Neural cell (in vitro differentiated cells): ENCODE data around the gene RNASE7. TPM values are rescaled to one million over a fixed set of nuclear protein-coding genes. Genes with fewer than 3 reads are reported as not detected.

Experiments
- H2AFZ ChIP-seq: fragments of 200-600, 300-800 bp; sonication (generic), shearing (Covaris generic); 2 replicates; pipeline ENCODE4 v1.6.0; 2014; ENCODE audit warnings: low read depth, mild to moderate bottlenecking, antibody characterized with exemption, low read length, moderate library complexity
- H3F3A ChIP-seq: fragments of 200-600 bp; shearing (Covaris generic); 2 replicates; pipeline ENCODE4 v1.6.1; 2016; ENCODE audit warnings: mild to moderate bottlenecking, moderate library complexity, mixed read lengths, antibody characterized with exemption, low read length; ENCODE audit not compliant: insufficient read depth, poor library complexity, severe bottlenecking
- H3K27ac ChIP-seq: fragments of 200-600, 300-800 bp; sonication (generic), shearing (Covaris generic); 2 replicates; pipeline ENCODE4 v1.5.1; 2014; ENCODE audit warnings: mild to moderate bottlenecking, low read length, moderate library complexity
- H3K27me3 ChIP-seq: fragments of 300-800, 200-600 bp; sonication (generic), shearing (Covaris generic); 2 replicates; pipeline ENCODE4 v1.6.0; 2014; ENCODE audit warnings: mild to moderate bottlenecking, low read depth, low read length, moderate library complexity; ENCODE audit not compliant: insufficient read depth
- H3K36me3 ChIP-seq: fragments of 300-800, 200-600 bp; sonication (generic), shearing (Covaris generic); 2 replicates; pipeline ENCODE4 v1.5.1; 2014; ENCODE audit warnings: mild to moderate bottlenecking, antibody characterized with exemption, low read length, moderate library complexity; ENCODE audit not compliant: insufficient read depth
- H3K4me2 ChIP-seq: fragments of 300-800, 200-600 bp; sonication (generic), shearing (Covaris generic); 2 replicates; pipeline ENCODE4 v1.6.0; 2014; ENCODE audit warnings: mild to moderate bottlenecking, low read length
- H3K4me3 ChIP-seq: fragments of 300-800, 200-600 bp; sonication (generic), shearing (Covaris generic); 2 replicates; pipeline ENCODE4 v1.5.1; 2014; ENCODE audit warnings: mild to moderate bottlenecking, low read length, moderate library complexity
- H3K79me2 ChIP-seq: fragments of 200-600 bp; shearing (Covaris generic); replicated peaks from 2 replicates; pipeline ENCODE4 v1.6.0; 2014; ENCODE audit warnings: mild to moderate bottlenecking, low read length, moderate library complexity; ENCODE audit not compliant: insufficient read depth
- H3K9ac ChIP-seq: fragments of 300-800, 200-600 bp; sonication (generic), shearing (Covaris generic); 2 replicates; pipeline ENCODE4 v1.6.1; 2016; ENCODE audit warnings: mild to moderate bottlenecking, low read length, mixed read lengths
- H3K9me2 ChIP-seq: fragments of 200-600 bp; shearing (Covaris generic); 2 replicates; pipeline ENCODE4 v1.6.1; 2016; ENCODE audit warnings: mild to moderate bottlenecking, low read length, mixed read lengths; ENCODE audit not compliant: insufficient read depth
- H3K9me3 ChIP-seq: fragments of 200-600, 300-800 bp; sonication (generic), shearing (Covaris generic); 2 replicates; pipeline ENCODE4 v1.6.1; 2016; ENCODE audit warnings: mild to moderate bottlenecking, mixed run types, low read length, moderate library complexity, mixed read lengths
- H4K20me1 ChIP-seq: fragments of 200-600 bp; shearing (Covaris generic); 2 replicates; pipeline ENCODE4 v1.6.1; 2016; ENCODE audit warnings: mild to moderate bottlenecking, mixed run types; ENCODE audit not compliant: insufficient read depth
- EP300 ChIP-seq: fragments of 450-650 bp; conservative IDR thresholded peaks from 2 replicates; pipeline ENCODE4 v1.6.1; 2014; ENCODE audit warnings: antibody characterized with exemption, mild to moderate bottlenecking, moderate library complexity; ENCODE audit not compliant: poor library complexity, severe bottlenecking
- EZH2 ChIP-seq: fragments of 200-600, 300-800 bp; shearing (Covaris generic), sonication (generic); IDR thresholded peaks from 2 replicates; pipeline ENCODE4 v1.6.1; 2014; ENCODE audit warnings: antibody characterized with exemption, low read length, borderline replicate concordance, mild to moderate bottlenecking; ENCODE audit not compliant: insufficient read depth, poor library complexity, severe bottlenecking
- MXI1 ChIP-seq: fragments of 450-650 bp; conservative IDR thresholded peaks from 2 replicates; pipeline ENCODE4 v1.6.1; 2014; ENCODE audit warnings: antibody characterized with exemption, mild to moderate bottlenecking; ENCODE audit not compliant: poor library complexity, severe bottlenecking
- POLR2AphosphoS5 ChIP-seq: IDR thresholded peaks from 2 replicates; pipeline ENCODE4 v1.6.1; 2012
- RAD21 ChIP-seq: fragments of 450-650 bp; conservative IDR thresholded peaks from 2 replicates; pipeline ENCODE4 v1.6.1; 2014; ENCODE audit warnings: antibody characterized with exemption, mild to moderate bottlenecking, moderate library complexity
- REST ChIP-seq: IDR thresholded peaks from 2 replicates; pipeline ENCODE4 v1.6.1; 2012; ENCODE audit warnings: borderline replicate concordance
- SMC3 ChIP-seq: fragments of 450-650 bp; conservative IDR thresholded peaks from 2 replicates; pipeline ENCODE4 v1.6.1; 2014; ENCODE audit warnings: antibody characterized with exemption, mild to moderate bottlenecking, moderate library complexity; ENCODE audit not compliant: poor library complexity
- TAF1 ChIP-seq: IDR thresholded peaks from 2 replicates; pipeline ENCODE4 v1.6.1; 2012; ENCODE audit warnings: low read depth
- polyA plus RNA-seq: library from polyadenylated mRNA; depleted of rRNA; stranded (reverse); fragments of >200 nt; gene quantifications from 2 replicates; pipeline ENCODE4 v1.2.3, GENCODE V29; 2014
- TF ChIP-seq, protein P1 (sequence below): fragments of 450-650 bp; IDR thresholded peaks from 2 replicates; pipeline ENCODE4 v1.5.1; 2014; ENCODE audit warnings: antibody characterized with exemption, mild to moderate bottlenecking, moderate library complexity; ENCODE audit not compliant: poor library complexity, severe bottlenecking

Gene RNASE7
- polyA plus RNA-seq, 1 donor from 2014 or later: not detected

DNA sequence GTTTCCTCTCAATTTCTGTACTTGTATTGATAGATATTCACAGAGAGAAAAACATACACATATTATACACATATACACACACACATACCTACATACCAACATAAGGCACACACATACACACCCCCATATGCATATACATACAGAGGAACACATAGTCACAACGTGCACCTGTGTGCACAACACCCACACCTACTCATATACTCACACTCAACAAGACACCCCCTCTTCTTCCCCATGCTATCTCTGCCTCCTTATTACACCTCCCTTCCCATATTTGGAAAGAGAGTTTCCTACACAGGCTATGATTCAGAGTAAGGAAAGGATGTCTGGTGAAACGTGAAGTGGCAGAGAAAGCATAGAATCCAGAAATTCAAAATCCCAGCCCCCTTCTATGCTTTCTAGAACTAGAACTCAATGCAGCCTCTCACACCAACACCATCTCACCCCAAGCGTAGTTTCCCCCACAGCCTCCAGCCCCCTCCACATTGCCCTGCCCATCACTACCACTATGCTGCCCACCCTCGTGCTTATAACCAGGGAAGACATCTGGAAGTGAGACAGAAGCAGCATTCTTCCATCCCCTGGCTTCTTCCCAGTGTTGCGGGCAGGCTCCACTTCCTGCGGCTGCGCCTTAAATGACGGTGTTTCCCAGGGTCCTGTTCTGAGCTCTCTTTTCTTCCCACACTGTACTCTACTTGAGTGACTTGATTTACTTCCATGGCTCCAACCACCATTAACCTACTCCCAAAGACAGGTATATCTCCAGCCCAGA is 17.9 kb downstream of the RNASE7 start:
- Histone ChIP-seq H3K36me3 (no peaks in the 10 kb centered on the region), H3F3A (no peaks in the 10 kb centered on the region), H3K4me2 (no peak overlapping the region), H3K9ac (no peak overlapping the region), H3K9me3 (no peaks in the 10 kb centered on the region), H3K79me2 (no peaks in the 10 kb centered on the region), H2AFZ (no peak overlapping the region), H4K20me1 (no peaks in the 10 kb centered on the region), H3K27me3 (no peaks in the 10 kb centered on the region), H3K9me2 (no peaks in the 10 kb centered on the region), H3K4me3 (no peak overlapping the region), H3K27ac (no peak overlapping the region)
- no peak for TF ChIP-seq POLR2AphosphoS5
- TF ChIP-seq, protein P1, sequence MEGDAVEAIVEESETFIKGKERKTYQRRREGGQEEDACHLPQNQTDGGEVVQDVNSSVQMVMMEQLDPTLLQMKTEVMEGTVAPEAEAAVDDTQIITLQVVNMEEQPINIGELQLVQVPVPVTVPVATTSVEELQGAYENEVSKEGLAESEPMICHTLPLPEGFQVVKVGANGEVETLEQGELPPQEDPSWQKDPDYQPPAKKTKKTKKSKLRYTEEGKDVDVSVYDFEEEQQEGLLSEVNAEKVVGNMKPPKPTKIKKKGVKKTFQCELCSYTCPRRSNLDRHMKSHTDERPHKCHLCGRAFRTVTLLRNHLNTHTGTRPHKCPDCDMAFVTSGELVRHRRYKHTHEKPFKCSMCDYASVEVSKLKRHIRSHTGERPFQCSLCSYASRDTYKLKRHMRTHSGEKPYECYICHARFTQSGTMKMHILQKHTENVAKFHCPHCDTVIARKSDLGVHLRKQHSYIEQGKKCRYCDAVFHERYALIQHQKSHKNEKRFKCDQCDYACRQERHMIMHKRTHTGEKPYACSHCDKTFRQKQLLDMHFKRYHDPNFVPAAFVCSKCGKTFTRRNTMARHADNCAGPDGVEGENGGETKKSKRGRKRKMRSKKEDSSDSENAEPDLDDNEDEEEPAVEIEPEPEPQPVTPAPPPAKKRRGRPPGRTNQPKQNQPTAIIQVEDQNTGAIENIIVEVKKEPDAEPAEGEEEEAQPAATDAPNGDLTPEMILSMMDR: no peak
- TF ChIP-seq EZH2: no peak
- TF ChIP-seq EP300: no peak
- no peak for TF ChIP-seq REST
- TF ChIP-seq MXI1: no peak
- TF ChIP-seq SMC3: no peak
- no peak for TF ChIP-seq TAF1
- no peak for TF ChIP-seq RAD21

DNA sequence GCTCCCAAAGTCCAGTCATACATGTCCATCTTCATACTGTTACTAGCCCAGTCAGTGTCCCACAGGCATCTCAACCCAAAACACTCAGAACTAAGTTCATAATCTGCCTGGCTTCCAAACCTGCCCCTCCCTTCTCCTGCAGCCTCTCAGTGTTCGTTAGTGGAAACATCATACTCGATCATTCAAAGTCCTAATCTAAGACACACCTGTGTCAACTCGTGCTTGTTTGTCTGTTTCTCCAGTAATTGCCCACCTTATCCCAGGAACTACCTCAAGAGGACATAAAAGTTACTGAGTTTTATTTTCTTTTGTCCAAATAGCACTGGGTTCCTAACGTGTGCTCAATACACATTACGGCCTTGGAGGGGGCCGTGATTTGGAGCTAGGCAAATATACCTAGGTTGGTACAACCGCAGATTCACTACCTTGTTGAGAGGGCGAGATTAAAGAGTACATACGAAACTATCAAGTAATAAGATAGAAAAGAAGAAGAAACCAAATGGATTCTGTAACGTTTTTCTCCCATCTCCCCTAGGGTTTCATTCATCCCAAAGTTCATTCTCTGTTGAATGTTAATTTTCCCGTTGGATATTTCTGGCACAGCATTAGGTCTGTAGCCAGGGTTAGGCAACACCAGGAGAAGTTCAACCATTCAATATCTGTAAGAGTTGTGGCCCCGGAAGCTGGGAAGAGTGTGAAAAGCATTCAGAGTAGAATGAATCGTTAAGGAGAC is 18.6 kb downstream of the RNASE7 start:
- no peak overlapping the region for H2AFZ ChIP-seq
- no peak for TF ChIP-seq EP300
- H3K4me2 ChIP-seq: no peak overlapping the region
- no peaks in the 10 kb centered on the region for H3K9me2 ChIP-seq
- H3K27me3 ChIP-seq: no peaks in the 10 kb centered on the region
- H3K36me3 ChIP-seq: no peaks in the 10 kb centered on the region
- H3K27ac ChIP-seq: no peak overlapping the region
- no peaks in the 10 kb centered on the region for H4K20me1 ChIP-seq
- no peaks in the 10 kb centered on the region for H3F3A ChIP-seq
- no peaks in the 10 kb centered on the region for H3K79me2 ChIP-seq
- no peaks in the 10 kb centered on the region for H3K9me3 ChIP-seq
- H3K4me3 ChIP-seq: no peak overlapping the region
- no peak overlapping the region for H3K9ac ChIP-seq
